A673 (cell line): ENCODE measurements around the gene VASH1.

Source experiments
- CTCF ChIP-seq: fragments of 300-800, 200-600 bp; sonication (generic); conservative IDR thresholded peaks from 2 replicates; pipeline ENCODE4 v1.5.1; 2017; ENCODE audit warnings: low read depth, mild to moderate bottlenecking, antibody characterized with exemption, low read length, moderate library complexity, mixed read lengths
- EZH2 ChIP-seq: fragments of 200-600 bp; sonication (generic); IDR thresholded peaks from 2 replicates; pipeline ENCODE4 v1.6.1; 2017; ENCODE audit warnings: borderline replicate concordance, low read depth, mild to moderate bottlenecking, mixed read lengths, antibody characterized with exemption, low read length; ENCODE audit not compliant: poor library complexity, severe bottlenecking

DNA sequence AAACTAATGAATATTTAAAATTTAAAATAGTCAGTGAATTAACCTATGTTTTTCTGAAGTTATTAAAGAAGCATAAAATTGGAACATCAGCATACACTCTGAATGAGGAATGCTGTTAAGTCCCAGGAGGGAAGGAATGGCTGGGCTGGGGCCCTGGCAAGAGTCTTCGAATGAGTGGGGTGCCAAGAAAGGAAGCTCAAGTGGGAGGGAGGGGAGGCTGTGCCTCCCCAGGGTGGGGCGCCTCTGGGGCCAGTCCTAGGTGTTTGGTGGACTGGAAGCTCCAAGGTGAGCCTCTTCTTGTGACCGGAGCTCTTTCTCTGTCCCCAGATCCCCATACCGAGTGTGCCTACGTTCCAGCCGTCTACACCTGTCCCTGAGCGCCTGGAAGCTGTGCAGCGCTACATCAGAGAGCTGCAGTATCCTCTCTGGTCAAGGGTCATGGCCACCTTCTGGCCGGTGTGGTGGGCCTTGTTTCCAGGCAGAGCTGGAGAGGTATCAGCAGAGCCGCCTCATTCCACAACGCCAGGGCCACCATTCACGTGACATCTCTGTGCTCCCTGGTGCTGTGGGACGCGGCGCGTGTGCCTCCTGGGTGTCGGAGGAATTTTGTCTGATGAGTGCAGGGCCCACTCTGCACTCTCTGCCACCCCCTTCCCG lies 8.5 kb downstream of the VASH1 start:
- no peak for TF ChIP-seq CTCF
- TF ChIP-seq EZH2 = no peak
